Skeletal muscle tissue (tissue), 4 donors: ENCODE measurements around the gene DOCK9. TPM values are rescaled to one million over a fixed set of nuclear protein-coding genes. Genes with fewer than 3 reads are reported as not detected.

ENCODE experiments used
- H3K27ac ChIP-seq: one replicate; pipeline ENCODE4 v1.7.0; 2013; ENCODE audit warnings: mild to moderate bottlenecking, low read depth, low read length, inconsistent platforms
- H3K27me3 ChIP-seq, 3 donors: one replicate each; pipeline ENCODE4 v1.7.0; 2013; ENCODE audit warnings: low read length in 3 of 3; ENCODE audit not compliant: control insufficient read depth in 3 of 3, insufficient read depth in 3 of 3
- H3K36me3 ChIP-seq, 3 donors: one replicate each; pipeline ENCODE4 v1.7.0; 2013; ENCODE audit warnings: low read length in 3 of 3; ENCODE audit not compliant: control insufficient read depth in 3 of 3, insufficient read depth in 3 of 3
- H3K4me1 ChIP-seq, 3 donors: one replicate each; pipeline ENCODE4 v1.7.0; 2013; ENCODE audit warnings: low read length in 3 of 3, mild to moderate bottlenecking in 3 of 3; ENCODE audit not compliant: control insufficient read depth in 3 of 3, insufficient read depth in 3 of 3
- H3K4me3 ChIP-seq, 3 donors: one replicate each; pipeline ENCODE4 v1.7.0; 2013; ENCODE audit warnings: low read length in 3 of 3
- H3K9ac ChIP-seq, 3 donors: one replicate each; pipeline ENCODE4 v1.7.0; 2013; ENCODE audit warnings: low read length in 3 of 3, mild to moderate bottlenecking in 3 of 3, moderate library complexity in 2 of 3, low read depth in 1 of 3
- H3K9me3 ChIP-seq, 3 donors: one replicate each; pipeline ENCODE4 v1.7.0; 2013; ENCODE audit warnings: low read length in 3 of 3; ENCODE audit not compliant: control insufficient read depth in 3 of 3
- total RNA-seq: library from RNA; depleted of rRNA; stranded (reverse); fragments of >200 nt; gene quantifications from one replicate; pipeline ENCODE4 v1.2.3, GENCODE V29; 2014
- donor health status: Osteomylitis.

The DOCK9 gene
- total RNA-seq, 1 donor from 2014 or later: 86.6 TPM

GRCh38 chr13:98800078-98800477 is 177.8 kb downstream of the DOCK9 start:
- no peak overlapping the region for H3K4me3 ChIP-seq
- H3K36me3 ChIP-seq: peaks cover 9 to 35% (median 27%) of the 10 kb centered on the region in 3 donors

DNA sequence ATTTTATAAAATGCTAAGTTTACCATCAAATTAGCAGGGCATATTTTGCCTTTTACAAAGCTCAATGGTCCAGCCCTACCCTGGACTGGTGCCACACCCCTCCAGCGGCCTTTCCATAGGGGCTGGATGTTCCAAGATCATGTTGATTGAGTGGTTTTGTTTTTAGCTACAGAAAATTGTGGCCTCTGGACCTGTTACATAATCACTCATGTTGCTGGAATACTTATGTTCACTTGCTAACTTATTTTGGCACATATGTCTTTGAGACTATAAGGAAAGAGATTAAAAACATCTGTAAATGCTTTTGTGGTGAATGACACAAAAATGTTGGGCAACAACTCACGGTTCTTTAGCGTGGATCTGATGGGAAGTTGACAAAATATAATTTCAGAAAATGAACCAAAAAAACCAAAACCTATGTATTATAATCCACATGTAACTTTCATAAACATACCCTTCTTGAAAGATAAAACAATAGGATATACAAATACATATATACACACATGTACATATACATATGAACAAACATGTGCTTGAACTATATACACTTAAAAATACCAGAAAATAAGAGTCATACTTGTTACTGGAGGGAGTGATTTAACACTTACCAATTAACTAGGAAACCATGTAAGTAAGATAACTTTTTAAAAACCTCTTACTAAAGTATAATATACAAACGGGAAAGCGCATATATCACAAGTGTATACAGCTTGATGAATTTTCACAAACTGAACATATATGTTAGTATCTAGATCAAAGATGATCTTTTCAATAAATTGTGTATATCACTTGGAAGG is 178.8 kb downstream of the DOCK9 start:
- Histone ChIP-seq H3K4me3 (no peak overlapping the region), H3K9ac (no peak overlapping the region), H3K27me3 (no peaks in the 10 kb centered on the region), H3K27ac (no peak overlapping the region), H3K4me1 (no peaks in the 10 kb centered on the region), H3K36me3 (peaks cover 16 to 38% (median 20%) of the 10 kb centered on the region in 3 donors), H3K9me3 (no peaks in the 10 kb centered on the region)

More at GRCh38 chr13:98800078-98800477, 177.8 kb downstream of the DOCK9 start:
- H3K9ac ChIP-seq: no peak overlapping the region
- H3K9me3 ChIP-seq: no peaks in the 10 kb centered on the region
- no peak overlapping the region for H3K27ac ChIP-seq
- no peaks in the 10 kb centered on the region for H3K27me3 ChIP-seq
- no peaks in the 10 kb centered on the region for H3K4me1 ChIP-seq

DNA sequence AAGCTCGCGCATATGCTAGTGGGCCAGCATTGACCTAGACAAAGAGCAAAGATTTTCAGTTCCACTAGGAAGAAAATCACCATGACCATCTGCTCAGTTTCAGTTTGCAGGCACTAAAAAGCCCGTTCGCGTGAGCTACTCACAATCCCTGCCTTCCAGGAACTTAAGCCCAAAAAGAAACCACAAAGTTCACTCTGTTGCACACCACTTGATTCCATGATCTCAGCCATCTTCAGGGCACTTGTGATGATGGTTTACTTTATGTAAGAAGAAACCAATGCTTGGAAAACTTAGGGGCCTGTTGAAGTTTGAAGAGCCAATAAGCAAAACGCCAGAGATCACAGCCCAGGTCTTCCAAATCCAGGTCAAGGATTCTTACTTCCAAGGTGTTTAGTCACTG is 180.4 kb downstream of the DOCK9 start:
- Histone ChIP-seq H3K27me3 (no peaks in the 10 kb centered on the region), H3K4me1 (no peaks in the 10 kb centered on the region), H3K9ac (no peak overlapping the region), H3K36me3 (peaks cover 16 to 39% (median 22%) of the 10 kb centered on the region in 3 donors), H3K27ac (no peak overlapping the region), H3K9me3 (no peaks in the 10 kb centered on the region), H3K4me3 (no peak overlapping the region)

DNA sequence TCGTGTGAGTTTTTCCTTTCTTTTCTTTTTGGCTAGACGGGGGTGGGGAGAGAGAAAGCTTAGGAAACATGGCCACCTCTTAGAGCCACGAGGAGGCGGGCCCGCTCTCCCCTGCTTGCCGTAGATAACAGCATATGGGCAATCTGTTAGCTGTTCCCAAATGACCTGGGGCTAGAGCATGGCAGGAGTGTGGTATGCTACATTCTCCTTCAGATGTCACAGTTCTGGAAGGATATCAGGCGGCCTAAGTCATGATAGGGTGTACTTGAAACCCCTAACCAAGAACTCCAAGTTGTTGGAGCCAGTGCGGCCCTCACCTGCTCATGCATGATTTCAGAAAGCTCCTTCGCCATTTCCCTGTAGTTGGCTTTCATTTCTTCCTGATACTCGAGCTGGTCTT is 181.1 kb downstream of the DOCK9 start:
- Histone ChIP-seq H3K27ac (no peak overlapping the region), H3K4me3 (no peak overlapping the region), H3K27me3 (no peaks in the 10 kb centered on the region), H3K36me3 (peaks cover 16 to 39% (median 24%) of the 10 kb centered on the region in 3 donors), H3K9ac (no peak overlapping the region), H3K4me1 (no peaks in the 10 kb centered on the region), H3K9me3 (no peaks in the 10 kb centered on the region)

DNA sequence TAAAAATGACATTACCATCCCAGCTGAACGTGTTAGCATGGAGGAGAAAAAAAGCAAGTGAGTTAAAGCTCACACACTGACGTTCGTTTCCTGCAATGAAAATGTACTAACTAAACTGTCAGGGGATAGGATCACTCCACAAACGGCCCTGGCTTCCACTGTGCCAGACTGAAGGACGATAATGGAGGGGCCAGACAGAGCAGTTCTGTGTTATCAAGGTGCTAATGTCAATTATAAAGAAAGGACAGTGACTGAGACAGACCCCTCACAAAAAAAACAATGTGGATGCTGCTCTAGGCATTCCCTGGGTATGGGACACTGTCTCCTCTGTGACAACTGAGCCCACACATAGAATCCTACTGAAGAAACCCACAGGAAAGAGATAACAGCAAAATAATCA is 181.7 kb downstream of the DOCK9 start:
- no peaks in the 10 kb centered on the region for H3K27me3 ChIP-seq
- no peaks in the 10 kb centered on the region for H3K4me1 ChIP-seq
- H3K36me3 ChIP-seq: peaks cover 16 to 39% (median 26%) of the 10 kb centered on the region in 3 donors
- no peak overlapping the region for H3K9ac ChIP-seq
- H3K9me3 ChIP-seq: no peaks in the 10 kb centered on the region
- H3K27ac ChIP-seq: no peak overlapping the region
- no peak overlapping the region for H3K4me3 ChIP-seq

GRCh38 chr13:98795220-98795619 is 182.6 kb downstream of the DOCK9 start:
- H3K27ac ChIP-seq: no peak overlapping the region
- no peaks in the 10 kb centered on the region for H3K4me1 ChIP-seq
- peaks cover 16 to 37% (median 24%) of the 10 kb centered on the region in 3 donors for H3K36me3 ChIP-seq
- H3K9me3 ChIP-seq: no peaks in the 10 kb centered on the region
- no peak overlapping the region for H3K9ac ChIP-seq
- H3K4me3 ChIP-seq: no peak overlapping the region
- H3K27me3 ChIP-seq: no peaks in the 10 kb centered on the region

DNA sequence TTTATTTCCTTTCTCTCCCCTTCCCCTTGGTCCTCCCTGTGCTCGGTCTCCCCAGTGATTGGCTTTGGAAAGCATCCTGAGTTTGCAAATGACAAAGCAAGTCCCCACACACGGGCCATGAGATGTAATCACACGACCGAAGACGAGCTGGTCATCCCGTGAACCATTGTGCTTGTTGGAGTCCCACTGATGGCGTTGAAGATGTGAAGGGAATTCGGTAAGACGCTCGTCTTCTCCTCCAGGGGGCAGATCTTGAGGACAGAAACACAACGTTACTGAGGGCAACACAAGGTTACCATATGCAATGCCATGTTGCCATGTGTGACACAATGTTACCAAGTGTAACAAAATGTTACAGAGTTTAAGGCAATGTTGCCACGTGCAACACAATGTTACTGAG is 183.4 kb downstream of the DOCK9 start:
- Histone ChIP-seq H3K4me1 (no peaks in the 10 kb centered on the region), H3K9me3 (no peaks in the 10 kb centered on the region), H3K9ac (no peak overlapping the region), H3K27ac (no peak overlapping the region), H3K4me3 (no peak overlapping the region), H3K36me3 (peaks cover 12 to 33% (median 20%) of the 10 kb centered on the region in 3 donors), H3K27me3 (no peaks in the 10 kb centered on the region)

DNA sequence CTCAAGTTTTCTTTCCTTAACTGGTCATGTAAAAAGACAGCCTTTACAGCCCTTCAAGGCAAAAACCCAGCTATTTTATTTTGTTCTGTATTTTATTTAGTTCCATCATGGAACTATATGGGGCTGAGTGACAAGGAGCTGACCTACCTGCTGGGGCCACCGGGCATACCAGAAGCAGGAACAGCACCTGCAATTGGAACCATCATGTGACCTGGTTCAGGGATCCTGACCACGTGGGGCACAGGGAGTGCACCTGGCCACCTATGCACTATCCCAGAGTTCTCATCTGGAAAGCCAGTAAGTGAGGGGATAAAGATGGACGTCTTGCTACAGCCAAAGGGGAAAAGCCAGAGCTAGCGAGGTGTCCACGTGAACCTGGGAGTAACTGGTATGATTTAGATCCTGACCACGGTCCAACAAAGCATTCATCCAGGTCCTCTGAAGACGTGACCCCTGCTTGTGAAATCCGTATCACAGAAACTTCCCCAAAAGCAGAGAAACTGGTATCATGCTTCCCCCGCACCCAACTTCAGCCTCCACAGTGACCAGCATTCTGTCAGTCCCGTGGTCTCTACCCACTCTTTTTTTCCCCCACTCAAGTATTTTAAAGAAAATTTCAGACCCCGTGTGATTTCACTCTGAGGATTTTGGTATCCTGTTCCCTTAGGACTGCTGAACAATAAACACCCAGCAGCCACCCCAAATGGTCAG is 184.9 kb downstream of the DOCK9 start:
- no peaks in the 10 kb centered on the region for H3K9me3 ChIP-seq
- H3K36me3 ChIP-seq: peaks cover 12 to 33% (median 16%) of the 10 kb centered on the region in 3 donors
- no peak overlapping the region for H3K27ac ChIP-seq
- peaks cover 0 to 2% (median 0%) of the 10 kb centered on the region in 3 donors for H3K27me3 ChIP-seq
- no peak overlapping the region for H3K9ac ChIP-seq
- no peak overlapping the region for H3K4me3 ChIP-seq
- no peaks in the 10 kb centered on the region for H3K4me1 ChIP-seq

DNA sequence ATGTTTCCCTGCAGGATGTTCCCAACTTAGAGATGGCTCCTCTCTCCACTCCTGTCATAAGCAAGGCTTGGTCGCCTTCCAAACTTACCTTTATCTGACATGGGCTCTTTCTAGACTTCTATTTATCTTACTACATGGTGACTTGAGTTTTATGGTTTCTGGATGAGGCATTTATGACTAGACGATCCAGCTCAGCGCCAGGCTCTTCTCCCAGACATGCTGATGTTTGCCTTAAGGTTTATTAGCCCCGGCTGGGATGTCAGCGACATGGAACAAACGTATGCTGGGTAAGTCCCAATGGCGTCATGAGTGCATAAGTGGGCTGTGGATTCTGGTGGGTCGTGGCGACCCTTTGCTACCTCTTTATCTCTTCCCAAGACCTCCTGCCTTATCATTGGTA is 185.5 kb downstream of the DOCK9 start:
- Histone ChIP-seq H3K27ac (no peak overlapping the region), H3K4me3 (no peak overlapping the region), H3K36me3 (peaks cover 12 to 31% (median 14%) of the 10 kb centered on the region in 3 donors), H3K27me3 (peaks cover 0 to 2% (median 0%) of the 10 kb centered on the region in 3 donors), H3K9ac (no peak overlapping the region), H3K9me3 (no peaks in the 10 kb centered on the region), H3K4me1 (no peaks in the 10 kb centered on the region)

DNA sequence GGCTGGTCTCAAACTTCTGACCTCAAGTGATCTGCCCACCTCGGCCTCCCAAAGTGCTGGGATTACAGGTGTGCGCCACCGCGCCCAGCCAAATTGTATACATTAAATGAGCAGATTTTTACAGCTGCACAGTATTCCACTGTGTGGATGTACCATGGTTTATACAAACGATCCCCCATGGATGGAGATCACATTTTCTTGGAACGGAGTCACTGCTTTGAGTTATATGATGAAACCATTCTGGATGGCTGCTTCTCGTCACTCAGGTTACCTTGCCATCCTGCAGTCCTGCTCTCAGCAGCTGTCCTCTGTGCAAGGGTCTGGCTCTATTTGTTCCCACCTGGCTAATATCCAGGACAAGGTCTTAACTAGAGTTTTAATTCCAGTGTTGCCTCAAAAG is 186.3 kb downstream of the DOCK9 start:
- Histone ChIP-seq H3K9ac (no peak overlapping the region), H3K9me3 (no peaks in the 10 kb centered on the region), H3K27me3 (peaks cover 0 to 2% (median 0%) of the 10 kb centered on the region in 3 donors), H3K4me1 (no peaks in the 10 kb centered on the region), H3K27ac (no peak overlapping the region), H3K36me3 (peaks cover 7 to 26% (median 14%) of the 10 kb centered on the region in 3 donors), H3K4me3 (no peak overlapping the region)
